MM.1S (cell line): ENCODE measurements around the gene TKTL1.
"Not testable (repeated sequence)": the region's sequence is repeated elsewhere in the genome, so short reads cannot be mapped to it uniquely, and the experiment has no call there.

Experiments used
- CTCF ChIP-seq: fragments of 300-600 bp; sonication (generic); IDR thresholded peaks from 2 replicates; pipeline ENCODE4 v1.5.1; 2016; ENCODE audit warnings: antibody characterized with exemption, low read length, mixed read lengths
- EZH2phosphoT487 ChIP-seq: fragments of 300-600 bp; sonication (generic); IDR thresholded peaks from 2 replicates; pipeline ENCODE4 v1.6.1; 2018; ENCODE audit warnings: antibody characterized with exemption, low read length

- not testable (repeated sequence) for TF ChIP-seq EZH2phosphoT487, CTCF
Observed at GRCh38 chrX:154286406-154286805, 9.2 kb upstream of the TKTL1 start.
